Retinal pigment epithelial cell (primary cell): ENCODE data around the gene PPOX.

Experiments used
- DNase-seq: peaks from one replicate; pipeline ENCODE4 v3.0.0-alpha.2; 2010; ENCODE audit warnings: low read depth
- H3K4me3 ChIP-seq: 2 replicates; pipeline ENCODE4 v1.5.1; 2011; ENCODE audit warnings: mild to moderate bottlenecking, low read length, control low read depth, moderate library complexity
- TF ChIP-seq, protein P1 (sequence below): conservative IDR thresholded peaks from 2 replicates; pipeline ENCODE4 v1.5.1; 2011; ENCODE audit warnings: low read depth, low read length, control low read depth, inconsistent platforms

PPOX gene

DNA sequence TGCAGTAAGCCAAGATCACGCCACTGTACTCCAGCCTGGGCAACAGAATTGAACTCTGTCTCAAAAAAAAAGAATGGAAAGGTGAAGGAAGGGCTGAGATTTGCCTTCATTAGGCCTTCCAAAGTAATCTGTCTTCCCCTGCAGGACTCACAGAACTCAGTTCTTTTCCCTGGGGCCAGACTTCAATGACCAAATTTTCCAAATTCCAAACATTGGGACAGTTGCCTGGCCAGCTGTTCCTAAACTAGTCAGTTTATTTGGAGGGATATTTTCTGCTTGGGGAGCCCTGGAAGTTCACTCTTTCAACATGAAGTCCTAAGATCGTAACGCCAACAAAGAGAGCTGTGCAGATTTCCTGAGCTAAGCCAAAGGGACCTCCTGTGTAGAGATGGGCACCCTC lies 28.3 kb upstream of the PPOX start:
- no peak for DNase-seq
- TF ChIP-seq, protein P1, sequence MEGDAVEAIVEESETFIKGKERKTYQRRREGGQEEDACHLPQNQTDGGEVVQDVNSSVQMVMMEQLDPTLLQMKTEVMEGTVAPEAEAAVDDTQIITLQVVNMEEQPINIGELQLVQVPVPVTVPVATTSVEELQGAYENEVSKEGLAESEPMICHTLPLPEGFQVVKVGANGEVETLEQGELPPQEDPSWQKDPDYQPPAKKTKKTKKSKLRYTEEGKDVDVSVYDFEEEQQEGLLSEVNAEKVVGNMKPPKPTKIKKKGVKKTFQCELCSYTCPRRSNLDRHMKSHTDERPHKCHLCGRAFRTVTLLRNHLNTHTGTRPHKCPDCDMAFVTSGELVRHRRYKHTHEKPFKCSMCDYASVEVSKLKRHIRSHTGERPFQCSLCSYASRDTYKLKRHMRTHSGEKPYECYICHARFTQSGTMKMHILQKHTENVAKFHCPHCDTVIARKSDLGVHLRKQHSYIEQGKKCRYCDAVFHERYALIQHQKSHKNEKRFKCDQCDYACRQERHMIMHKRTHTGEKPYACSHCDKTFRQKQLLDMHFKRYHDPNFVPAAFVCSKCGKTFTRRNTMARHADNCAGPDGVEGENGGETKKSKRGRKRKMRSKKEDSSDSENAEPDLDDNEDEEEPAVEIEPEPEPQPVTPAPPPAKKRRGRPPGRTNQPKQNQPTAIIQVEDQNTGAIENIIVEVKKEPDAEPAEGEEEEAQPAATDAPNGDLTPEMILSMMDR: no peak
- H3K4me3 ChIP-seq: no peak overlapping the region

DNA sequence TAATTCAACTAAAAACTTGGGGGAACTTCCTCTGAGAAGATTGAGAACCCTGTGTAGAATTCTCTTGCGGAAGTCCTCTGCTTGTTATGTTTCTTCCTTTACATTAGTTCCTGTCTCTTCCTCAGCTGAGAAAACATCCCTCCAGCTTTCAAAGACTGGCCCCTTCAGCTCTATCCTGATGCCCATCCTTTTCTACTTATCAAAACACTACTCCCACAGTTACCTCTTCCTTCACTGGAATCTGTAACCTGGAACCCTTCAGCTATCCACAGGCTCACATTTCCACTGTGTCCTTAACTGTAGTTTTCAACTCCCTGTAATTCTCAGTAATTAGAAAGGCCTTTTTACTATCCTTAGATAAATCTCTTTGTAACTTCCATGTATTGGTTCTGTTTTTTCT lies 27.8 kb upstream of the PPOX start:
- no peak overlapping the region for H3K4me3 ChIP-seq
- TF ChIP-seq, protein P1: no peak
- no peak for DNase-seq

DNA sequence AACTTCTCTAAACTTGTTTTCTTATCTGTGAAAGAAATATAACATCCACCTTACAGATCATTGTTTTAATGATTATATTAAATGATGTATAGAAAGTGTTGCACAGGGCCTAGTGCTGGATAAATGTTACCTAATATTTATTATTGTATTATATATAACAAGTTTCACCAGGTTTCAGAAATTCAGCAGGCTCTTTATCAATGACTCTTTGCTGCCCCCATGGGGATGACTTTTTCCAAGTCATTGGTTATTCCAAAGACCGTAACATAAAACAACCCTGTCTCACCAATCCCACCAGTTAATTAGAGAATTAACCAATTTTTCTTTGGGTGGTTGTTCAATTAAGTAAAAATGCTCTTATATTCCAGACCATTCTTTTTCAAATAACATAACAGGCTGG lies 26.5 kb upstream of the PPOX start:
- H3K4me3 ChIP-seq: no peak overlapping the region
- TF ChIP-seq, protein P1: peak; percentile 62
- DNase-seq: no peak

DNA sequence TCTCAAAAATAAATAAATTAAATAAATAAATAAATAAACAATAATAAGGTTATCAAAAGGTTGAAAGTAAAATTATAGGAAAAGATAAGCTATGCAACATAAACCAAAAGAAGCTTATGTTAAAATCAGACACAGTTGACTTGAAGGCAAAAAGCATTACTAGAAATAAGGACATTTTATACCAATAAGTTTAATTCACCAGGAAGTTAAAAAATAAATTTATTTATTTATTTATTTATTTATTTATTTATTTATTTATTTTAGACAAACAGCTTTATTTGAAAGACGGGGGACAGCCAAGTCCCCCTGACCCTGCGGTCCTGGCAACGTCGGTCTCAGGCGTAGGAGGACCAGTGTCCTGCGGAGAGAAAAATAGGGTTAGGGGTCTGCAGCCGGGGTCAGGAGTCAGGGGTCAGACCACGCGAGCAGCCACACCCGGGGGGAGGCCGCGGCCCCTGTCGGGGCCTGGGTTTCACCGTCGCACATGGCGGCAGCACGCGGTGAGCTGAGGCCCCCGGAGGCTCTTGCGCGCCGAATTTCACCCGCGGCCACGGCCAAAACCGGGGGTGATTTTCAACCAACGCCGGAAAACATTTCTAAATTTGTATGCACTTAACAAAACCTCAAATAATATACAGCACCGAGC lies 25.3 kb upstream of the PPOX start:
- TF ChIP-seq, protein P1: no peak
- no peak for DNase-seq
- H3K4me3 ChIP-seq: no peak overlapping the region

DNA sequence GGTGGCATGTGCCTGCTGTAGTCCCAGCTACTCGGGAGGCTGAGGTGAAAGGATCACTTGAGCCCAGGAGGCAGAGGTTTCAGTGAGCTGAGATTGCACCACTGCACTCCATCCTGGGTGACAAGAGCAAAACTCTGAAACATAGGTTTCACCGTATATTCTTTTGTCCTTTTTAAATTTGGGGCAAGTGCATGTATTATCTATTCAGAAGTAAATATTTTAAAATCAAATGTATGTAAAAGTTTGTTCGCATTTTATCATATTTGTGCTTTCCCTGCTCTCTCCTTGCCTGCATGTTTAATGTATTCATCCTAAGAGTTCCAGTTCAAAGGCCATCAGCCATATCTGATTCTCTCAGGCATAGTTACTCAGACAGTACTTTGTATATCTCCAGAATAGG lies 20.4 kb upstream of the PPOX start:
- DNase-seq: no peak
- H3K4me3 ChIP-seq: no peak overlapping the region
- TF ChIP-seq, protein P1: no peak

DNA sequence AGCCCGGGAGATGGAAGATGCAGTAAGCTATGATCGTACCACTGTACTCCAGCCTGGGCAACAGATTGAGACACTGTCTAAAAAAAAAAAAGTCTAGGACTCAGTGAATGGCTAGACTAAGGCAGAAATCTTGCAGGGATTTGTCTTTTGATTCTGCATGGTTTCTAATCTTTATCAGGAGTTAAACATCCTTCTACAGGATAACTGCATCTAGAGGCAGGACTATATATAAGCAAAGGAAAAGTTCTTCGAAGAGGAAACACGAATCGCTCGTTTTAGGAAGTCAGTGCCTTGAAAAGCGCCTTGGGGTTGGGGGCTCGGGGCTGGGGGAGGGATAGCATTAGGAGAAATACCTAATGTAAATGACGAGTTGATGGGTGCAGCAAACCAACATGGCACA lies 13.1 kb upstream of the PPOX start:
- TF ChIP-seq, protein P1: no peak
- no peak for DNase-seq
- peak overlapping the region; percentile 84 for H3K4me3 ChIP-seq

DNA sequence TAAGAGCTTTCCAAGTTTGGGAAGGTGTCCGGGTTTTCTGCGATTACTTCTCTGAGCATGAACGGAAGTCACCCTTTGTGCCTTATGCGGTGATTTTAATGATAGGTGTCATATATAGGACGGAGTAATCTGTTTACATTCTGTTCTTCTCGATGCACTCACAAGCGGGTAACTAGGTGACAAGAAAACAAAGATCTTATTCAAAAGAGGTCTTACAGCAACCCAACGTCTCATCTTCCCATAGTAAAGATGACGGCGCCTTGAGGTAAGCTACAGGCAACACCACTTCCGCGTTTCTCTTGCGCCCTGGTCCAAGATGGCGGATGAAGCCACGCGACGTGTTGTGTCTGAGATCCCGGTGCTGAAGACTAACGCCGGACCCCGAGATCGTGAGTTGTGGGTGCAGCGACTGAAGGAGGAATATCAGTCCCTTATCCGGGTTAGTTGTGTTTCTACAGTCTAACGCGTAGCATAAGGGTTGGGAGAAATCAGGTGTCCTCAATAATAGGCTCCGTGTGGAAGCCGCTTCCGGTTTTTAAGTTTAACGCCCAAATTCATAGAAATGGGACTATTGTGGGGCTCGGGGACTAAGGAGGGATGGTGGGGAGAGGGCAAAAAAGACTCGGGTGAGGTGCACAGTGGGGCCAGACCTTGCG lies 12.4 kb upstream of the PPOX start, which contains the start of gene UFC1:
TSS of gene UFC1 (plus strand) at position 297 of the 656 bp plus-strand sequence. CDS start at position 317, 20 bp downstream.
- H3K4me3 ChIP-seq: peak within 1 kb of the TSS; percentile 84
- TF ChIP-seq, protein P1: no peak
- DNase-seq: peak; percentile 75
